HG02678 (cell line): ENCODE data around the gene NUDT15.
"Not testable (repeated sequence)": the region's sequence is repeated elsewhere in the genome, so short reads cannot be mapped to it uniquely, and the experiment has no call there.

Experiments
- ATAC-seq: cut with Tn5 transposase; IDR thresholded peaks from one replicate; pipeline ENCODE4 v1.9.1; 2021; ENCODE audit warnings: mild to moderate bottlenecking, moderate library complexity; ENCODE audit not compliant: unreplicated experiment

Gene NUDT15

DNA sequence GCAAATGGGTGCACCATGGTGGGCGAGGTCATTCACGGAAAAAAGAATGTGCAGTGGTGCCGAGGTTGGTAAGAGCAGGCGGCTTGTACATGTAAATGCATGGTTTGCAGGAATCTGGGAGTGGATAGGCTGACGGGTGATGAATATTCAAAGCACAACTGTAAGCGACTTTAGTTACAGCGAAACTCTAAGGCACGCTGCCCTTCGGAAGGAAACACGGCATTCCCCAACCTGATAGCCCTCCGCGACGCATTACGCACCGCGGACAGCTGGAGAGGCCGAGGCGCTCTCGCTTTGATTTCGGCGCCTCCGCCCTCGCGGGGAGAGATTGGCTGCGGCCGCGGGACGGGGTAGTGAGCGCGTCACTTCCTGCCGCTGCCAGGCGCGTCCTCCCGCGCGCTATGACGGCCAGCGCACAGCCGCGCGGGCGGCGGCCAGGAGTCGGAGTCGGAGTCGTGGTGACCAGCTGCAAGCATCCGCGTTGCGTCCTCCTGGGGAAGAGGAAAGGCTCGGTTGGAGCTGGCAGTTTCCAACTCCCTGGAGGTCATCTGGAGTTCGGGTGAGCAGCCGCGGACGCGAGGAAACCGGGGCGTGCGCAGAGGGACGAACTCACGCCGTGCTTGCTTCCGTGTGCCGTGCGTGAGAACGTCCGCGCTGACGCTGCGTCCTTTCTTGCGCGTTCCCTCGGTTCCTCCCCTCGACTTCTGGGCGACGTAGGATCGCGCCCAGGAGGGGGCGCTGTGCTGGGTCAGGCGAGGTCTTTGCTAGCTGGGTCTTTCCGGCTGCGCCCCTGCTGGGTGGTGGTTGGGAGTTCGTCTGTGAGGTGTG, at the start of gene NUDT15:
TSS of gene NUDT15 (plus strand) at position 381 of the 828 bp plus-strand sequence. CDS start at position 402, 21 bp downstream.
- ATAC-seq: peak; percentile 92

- no peak for ATAC-seq
Observed at GRCh38 chr13:47990427-47990826, 47.1 kb upstream of the NUDT15 start.

GRCh38 chr13:47990920-47991466, 46.5 kb upstream of the NUDT15 start:
- ATAC-seq: no peak

GRCh38 chr13:47991859-47992258, 45.7 kb upstream of the NUDT15 start:
- ATAC-seq: no peak

DNA sequence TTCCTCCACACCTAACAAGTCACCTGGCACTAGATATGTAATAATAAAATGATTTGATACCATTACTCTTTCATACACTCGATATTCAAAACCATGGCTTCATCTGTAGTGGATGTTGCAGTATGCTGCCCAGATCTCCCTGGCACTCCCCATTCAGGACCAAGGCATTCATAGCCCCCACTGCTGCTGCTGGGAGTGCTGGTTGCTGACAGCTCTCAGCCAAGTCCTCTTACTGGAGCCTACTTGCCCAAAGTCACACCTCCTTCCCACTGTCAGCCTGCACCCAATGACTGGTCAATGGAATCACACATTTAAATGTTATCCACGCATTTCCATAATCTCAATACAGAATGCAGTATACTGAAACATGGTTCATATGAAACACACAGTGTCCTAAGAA, 40.1 kb upstream of the NUDT15 start:
- no peak for ATAC-seq

DNA sequence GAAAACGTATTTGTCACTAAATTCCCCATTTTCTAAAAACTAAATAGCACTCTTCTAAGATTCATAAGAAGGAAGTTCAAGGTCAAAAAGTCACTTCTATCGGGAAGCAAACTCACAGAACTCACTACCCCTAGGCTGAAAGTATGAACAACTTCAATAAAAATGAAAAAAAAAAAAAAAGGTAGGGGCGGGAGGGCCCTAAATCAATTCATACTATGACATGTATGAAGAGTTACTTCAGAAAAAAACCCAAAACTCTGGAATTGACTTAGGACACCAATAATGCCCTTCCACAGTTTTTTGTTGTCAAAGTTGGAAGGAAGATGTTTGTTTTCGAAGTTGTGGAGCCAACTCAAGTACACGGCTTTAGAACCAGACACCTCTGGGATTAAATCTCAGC, 37.6 kb upstream of the NUDT15 start:
- no peak for ATAC-seq

- peak; percentile 33 for ATAC-seq
Observed at GRCh38 chr13:48000559-48001113, 36.9 kb upstream of the NUDT15 start.

DNA sequence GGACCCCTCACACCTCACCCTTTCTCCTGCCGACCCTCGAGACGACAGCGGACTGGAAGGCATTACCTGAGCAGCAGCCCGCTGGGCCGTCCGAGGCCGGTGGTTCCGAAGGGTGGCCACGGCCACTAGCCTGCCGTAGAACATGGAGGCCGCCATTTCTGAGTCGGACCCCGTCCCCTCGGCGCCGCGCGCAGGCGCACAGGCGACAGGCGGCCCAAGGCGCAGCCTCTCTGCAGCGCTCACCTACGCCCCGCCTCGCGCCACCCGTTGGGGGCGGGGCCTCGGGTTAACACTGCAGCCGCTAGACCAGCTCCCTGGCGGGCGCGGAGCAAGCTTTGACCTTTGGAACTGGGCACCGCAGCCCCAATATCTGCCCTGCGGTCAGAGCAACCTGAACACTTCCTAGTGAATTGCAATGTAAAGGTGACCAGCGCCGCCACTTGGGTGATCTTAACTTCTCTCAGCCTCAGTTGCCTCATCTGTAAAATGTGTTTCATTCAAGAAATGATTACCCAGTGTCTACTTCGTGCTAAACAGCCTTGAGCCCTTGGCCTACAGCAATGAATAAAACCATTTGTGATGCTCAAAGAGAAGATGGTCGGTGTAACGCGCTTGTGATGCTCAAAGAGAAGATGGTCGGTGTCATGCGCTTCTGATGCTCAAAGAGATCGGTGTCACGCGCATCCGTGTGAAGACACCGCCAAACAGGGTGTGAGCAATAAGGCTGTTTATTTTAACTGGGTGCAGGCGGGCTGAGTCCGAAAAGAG, 36.2 kb upstream of the NUDT15 start, which contains the start of gene SUCLA2:
TSS of gene SUCLA2 (minus strand) at position 160 of the 768 bp plus-strand sequence. CDS start at position 156, 4 bp downstream.
- ATAC-seq: peak; percentile 98

DNA sequence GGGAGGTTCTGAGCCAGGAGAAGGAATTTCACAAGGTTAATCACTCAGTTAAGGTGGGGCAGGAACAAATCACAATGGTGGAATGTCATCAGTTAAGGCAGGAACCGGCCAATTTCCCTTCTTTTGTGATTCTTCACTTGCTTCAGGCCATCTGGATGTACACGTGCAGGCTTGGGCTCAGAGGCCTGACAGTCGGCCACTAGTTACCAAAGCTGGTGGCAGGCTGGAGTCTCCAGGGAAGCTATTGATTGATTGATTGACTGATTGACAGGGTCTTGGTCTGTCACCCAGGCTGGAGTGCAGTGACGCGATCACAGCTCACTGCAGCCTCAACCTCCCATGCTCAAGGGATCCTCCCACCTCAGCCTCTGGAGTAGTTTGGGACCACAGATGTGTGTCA, 35.5 kb upstream of the NUDT15 start:
- not testable (repeated sequence) for ATAC-seq

- ATAC-seq: no peak
Observed at GRCh38 chr13:48004201-48004600, 33.3 kb upstream of the NUDT15 start.

GRCh38 chr13:48006396-48006795, 31.1 kb upstream of the NUDT15 start:
- ATAC-seq: no peak

DNA sequence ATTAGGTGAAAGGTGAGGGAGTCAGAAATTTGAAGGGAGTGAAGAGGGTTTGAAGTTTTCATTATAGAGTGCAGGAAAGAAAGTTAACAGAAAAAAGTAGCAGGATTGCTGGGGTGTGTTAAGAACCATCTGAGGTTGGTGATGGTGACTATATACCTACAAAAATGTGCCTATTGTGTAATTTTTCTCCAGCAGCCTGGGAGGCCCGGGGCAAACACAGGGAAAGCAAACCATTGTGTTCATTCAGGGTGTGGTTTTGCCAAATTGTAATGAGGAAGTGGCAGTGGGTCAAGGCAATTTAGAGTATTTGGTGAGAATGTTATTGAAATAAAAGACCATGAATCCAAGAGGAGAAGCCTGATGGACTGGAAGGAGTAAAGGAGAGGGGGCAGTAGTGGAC, 28.2 kb upstream of the NUDT15 start:
- no peak for ATAC-seq

DNA sequence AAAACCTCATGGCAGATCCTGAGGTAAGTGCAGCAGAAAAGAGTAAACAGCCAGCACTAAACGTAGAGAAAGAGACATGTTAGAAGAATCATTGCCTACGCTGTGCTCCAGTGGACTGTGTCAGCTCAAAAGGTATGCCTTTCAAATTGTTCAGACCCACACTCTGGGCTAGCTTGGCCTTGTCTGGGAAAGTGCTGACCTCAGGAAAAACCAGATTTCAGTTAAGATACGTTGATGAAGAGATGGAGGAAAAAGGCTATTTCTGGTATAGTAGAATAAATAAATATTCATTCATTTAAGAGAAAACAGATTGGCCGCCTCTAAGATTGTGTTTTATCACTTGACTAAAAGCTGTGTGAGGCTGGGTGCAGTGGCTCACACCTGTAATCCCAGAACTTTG, 26.8 kb upstream of the NUDT15 start:
- no peak for ATAC-seq

- ATAC-seq: no peak
Observed at GRCh38 chr13:48012668-48013067, 24.9 kb upstream of the NUDT15 start.

GRCh38 chr13:48014359-48014758, 23.2 kb upstream of the NUDT15 start:
- ATAC-seq: no peak

DNA sequence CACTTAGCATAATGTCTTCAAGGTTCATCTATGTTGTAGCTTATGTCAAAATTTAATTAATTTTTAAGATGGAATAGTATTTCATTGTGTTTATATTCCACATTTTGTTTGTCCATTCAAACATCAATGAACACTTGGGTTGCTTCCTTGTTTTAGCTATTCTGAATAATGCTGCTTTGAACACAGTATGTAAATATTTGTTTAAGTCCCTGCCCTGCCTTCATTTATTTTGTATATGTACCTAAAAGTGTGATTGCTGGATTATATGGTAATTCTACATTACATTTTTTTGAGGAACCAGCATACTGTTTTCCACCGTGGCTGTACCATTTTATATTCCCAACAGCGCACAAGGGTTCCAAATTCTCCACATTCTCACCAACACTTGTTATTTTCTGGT, 18.9 kb upstream of the NUDT15 start:
- no peak for ATAC-seq

GRCh38 chr13:48019796-48020195, 17.7 kb upstream of the NUDT15 start:
- ATAC-seq: no peak

GRCh38 chr13:48028066-48028465, 9.5 kb upstream of the NUDT15 start:
- no peak for ATAC-seq

DNA sequence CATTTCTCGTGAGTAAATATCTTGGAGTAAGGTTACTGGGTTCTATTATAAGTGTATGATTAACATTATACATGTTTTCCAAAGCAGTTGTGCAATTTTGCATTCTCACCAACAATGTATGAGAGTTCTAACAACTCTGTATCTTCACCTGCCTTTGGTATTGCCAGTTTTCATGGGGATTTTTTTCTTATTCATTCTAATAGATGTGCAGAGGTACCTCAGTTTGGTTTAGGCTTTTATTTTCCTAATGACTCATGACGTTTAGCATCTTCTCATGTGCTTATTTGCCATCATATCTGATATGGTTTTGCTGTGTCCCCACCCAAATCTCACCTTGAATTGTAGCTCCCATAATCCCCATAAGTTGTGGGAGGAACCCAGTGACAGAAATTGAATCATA, 7.7 kb upstream of the NUDT15 start:
- ATAC-seq: no peak

DNA sequence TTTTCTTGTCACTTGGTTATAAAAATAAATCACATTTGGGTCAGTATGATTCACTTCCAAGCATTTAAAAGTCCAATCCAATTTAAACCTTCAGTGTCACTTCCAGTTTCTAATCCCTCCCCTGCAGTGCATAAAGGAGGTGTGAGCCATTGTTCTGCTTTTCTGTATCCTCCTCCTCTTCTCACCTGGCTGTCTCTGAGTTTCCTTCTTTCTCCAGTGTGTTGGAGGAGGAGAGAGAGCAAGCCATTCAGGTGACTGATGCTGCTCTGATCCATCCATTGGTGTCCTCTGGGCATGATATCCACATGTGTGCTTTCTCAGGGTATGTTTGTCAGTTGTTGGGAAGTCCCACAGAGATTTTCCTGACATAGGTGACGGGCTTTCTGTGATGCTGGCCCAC, 1.2 kb downstream of the NUDT15 start:
- no peak for ATAC-seq

GRCh38 chr13:48040049-48040448, 2.5 kb downstream of the NUDT15 start:
- no peak for ATAC-seq
